H1 (cell line): ENCODE measurements around the gene PRC1. TPM values are rescaled to one million over a fixed set of nuclear protein-coding genes. Genes with fewer than 3 reads are reported as not detected.

Experiments used
- ASH2L ChIP-seq: fragments of 200-600, 300-600 bp; sonication (generic); IDR thresholded peaks from one replicate; pipeline ENCODE4 v1.7.1; 2017; ENCODE audit warnings: low read length
- CBX5 ChIP-seq: fragments of 300-800, 300-1000 bp; sonication (generic); IDR thresholded peaks from 2 replicates; pipeline ENCODE4 v1.7.1; 2016; ENCODE audit warnings: antibody characterized with exemption, low read length, low read depth
- CEBPB ChIP-seq: IDR thresholded peaks from 2 replicates; pipeline ENCODE4 v1.6.1; 2012; ENCODE audit warnings: low read depth, low read length
- CTBP2 ChIP-seq: IDR thresholded peaks from 2 replicates; pipeline ENCODE4 v1.7.0; 2011; ENCODE audit warnings: borderline replicate concordance, mild to moderate bottlenecking, moderate library complexity, mixed read lengths, low read length; ENCODE audit not compliant: insufficient read depth, insufficient read length
- EGR1 ChIP-seq: IDR thresholded peaks from 2 replicates; pipeline ENCODE4 v1.6.1; 2011; ENCODE audit warnings: low read depth, low read length, borderline replicate concordance
- GABPA ChIP-seq: IDR thresholded peaks from 2 replicates; pipeline ENCODE4 v1.6.1; 2011; ENCODE audit warnings: mild to moderate bottlenecking, low read length, moderate library complexity, borderline replicate concordance; ENCODE audit not compliant: insufficient read depth
- GTF2F1 ChIP-seq: IDR thresholded peaks from 2 replicates; pipeline ENCODE4 v1.6.1; 2012; ENCODE audit warnings: low read depth, low read length, improper control_type of control experiment, borderline replicate concordance
- HDAC2 ChIP-seq, 2 experiments: fragments of 300-600 bp in 1 of 2; sonication (generic) in 1 of 2; IDR thresholded peaks; 2 replicates each; pipeline ENCODE4 v1.6.1; 2011 to 2012; ENCODE audit warnings: low read depth in 2 of 2, low read length in 2 of 2, mild to moderate bottlenecking in 2 of 2, moderate library complexity in 2 of 2, borderline replicate concordance in 1 of 2, inconsistent platforms in 1 of 2
- KDM1A ChIP-seq: fragments of 200-600, 300-600 bp; sonication (generic); IDR thresholded peaks from 2 replicates; pipeline ENCODE4 v1.7.1; 2016; ENCODE audit warnings: mild to moderate bottlenecking, low read length, borderline replicate concordance
- KDM5A ChIP-seq: fragments of 200-600 bp; IDR thresholded peaks from 2 replicates; pipeline ENCODE4 v1.7.1; 2012; ENCODE audit warnings: mild to moderate bottlenecking, low read length, inconsistent platforms, mixed read lengths
- NRF1 ChIP-seq: IDR thresholded peaks from 2 replicates; pipeline ENCODE4 v1.6.1; 2011; ENCODE audit warnings: mild to moderate bottlenecking, low read depth, low read length, improper control_type of control experiment
- RAD21 ChIP-seq, 2 experiments: IDR thresholded peaks in 1 of 2; conservative IDR thresholded peaks in 1 of 2; 2 replicates each; pipeline ENCODE4 v1.6.1; 2011; ENCODE audit warnings: low read depth in 2 of 2, low read length in 2 of 2, improper control_type of control experiment in 1 of 2, inconsistent platforms in 1 of 2, mild to moderate bottlenecking in 1 of 2, moderate library complexity in 1 of 2
- RFX5 ChIP-seq: IDR thresholded peaks from 2 replicates; pipeline ENCODE4 v1.6.1; 2011; ENCODE audit warnings: low read depth, low read length, improper control_type of control experiment, borderline replicate concordance
- SIN3A ChIP-seq, 2 experiments: IDR thresholded peaks in 1 of 2; conservative IDR thresholded peaks in 1 of 2; 2 replicates each; pipeline ENCODE4 v1.6.1; 2011 to 2012; ENCODE audit warnings: low read length in 2 of 2, improper control_type of control experiment in 1 of 2, low read depth in 1 of 2, mild to moderate bottlenecking in 1 of 2
- SIX5 ChIP-seq: IDR thresholded peaks from 2 replicates; pipeline ENCODE4 v1.6.1; 2011; ENCODE audit warnings: mild to moderate bottlenecking, low read depth, low read length
- SP2 ChIP-seq: IDR thresholded peaks from 2 replicates; pipeline ENCODE4 v1.6.1; 2012; ENCODE audit warnings: mild to moderate bottlenecking, low read length, inconsistent platforms
- SP4 ChIP-seq: IDR thresholded peaks from 2 replicates; pipeline ENCODE4 v1.6.1; 2012; ENCODE audit warnings: low read length, inconsistent platforms
- TCF12 ChIP-seq: IDR thresholded peaks from 2 replicates; pipeline ENCODE4 v1.6.1; 2011; ENCODE audit warnings: low read depth, mild to moderate bottlenecking, low read length
- YY1 ChIP-seq: IDR thresholded peaks from 2 replicates; pipeline ENCODE4 v1.6.1; 2011; ENCODE audit warnings: low read depth, mild to moderate bottlenecking, low read length
- polyA plus RNA-seq, 7 experiments: library from polyadenylated mRNA; depleted of rRNA in 3 of 7; stranded (reverse) in 5 of 7; unstranded in 2 of 7; fragments of >200 nt in 5 of 7; fragments of 200-250 nt in 2 of 7; gene quantifications; 1 replicate in 5 of 7; 2 replicates in 1 of 7; 4 replicates in 1 of 7; pipeline versions ENCODE4 v1.2.1 to v1.2.3, GENCODE V29; 2011 to 2013; ENCODE audit warnings: missing spikeins in 2 of 7, mixed read lengths in 2 of 7
- total RNA-seq: library from RNA; stranded (reverse); fragmentation: NEBNext Ultra II Directional; extraction: Animal tissue kit (Norgen Biotek cat#: 25700); gene quantifications from 2 replicates; pipeline ENCODE4 v1.2.1, GENCODE V29; 2021
- TF ChIP-seq, protein P1 (sequence below): IDR thresholded peaks from 2 replicates; pipeline ENCODE4 v1.6.1; 2012; ENCODE audit warnings: inconsistent platforms

Gene PRC1
- total and polyA plus RNA-seq, 2 of the 8 experiments (the other 6 are each of a cell fraction or from before 2014, with no cell fraction given): 90.7 to 181 TPM

DNA sequence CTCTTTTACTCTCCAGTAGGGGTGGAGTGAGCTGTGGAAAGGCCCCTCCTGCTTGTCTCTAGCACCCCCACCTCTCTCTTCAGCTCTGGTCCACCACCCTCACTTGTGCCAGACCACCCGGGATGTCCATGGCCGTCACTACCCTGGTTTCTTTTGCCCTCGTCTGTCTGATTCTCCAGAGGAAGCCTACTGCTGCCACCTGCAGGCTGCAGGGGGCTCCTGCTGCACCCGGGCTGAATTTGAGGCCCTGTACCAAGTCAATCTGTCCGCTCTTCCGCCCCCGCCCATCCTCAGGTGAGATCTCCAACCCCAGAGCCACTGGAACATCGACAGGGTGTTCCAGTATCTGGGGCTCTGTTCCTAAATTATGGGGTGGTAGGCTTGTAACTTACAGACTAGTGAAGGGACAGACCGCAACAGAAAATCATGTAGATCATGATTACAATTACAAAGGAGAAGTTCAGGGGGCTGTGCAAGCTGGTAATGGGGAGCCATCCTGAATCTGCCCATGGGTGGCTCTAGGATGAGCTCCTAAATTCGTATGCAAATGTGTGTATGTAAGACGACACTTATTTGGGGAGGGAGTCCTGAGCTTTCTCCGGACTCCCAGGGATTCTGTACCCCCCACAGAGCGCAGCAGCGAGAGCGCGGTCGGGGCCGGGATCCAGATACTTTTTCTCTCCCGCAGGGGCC lies 59.9 kb downstream of the PRC1 start (continued):
- TF ChIP-seq CTBP2: no peak
- TF ChIP-seq NRF1: no peak
- no peak for TF ChIP-seq SIX5
- TF ChIP-seq, protein P1, sequence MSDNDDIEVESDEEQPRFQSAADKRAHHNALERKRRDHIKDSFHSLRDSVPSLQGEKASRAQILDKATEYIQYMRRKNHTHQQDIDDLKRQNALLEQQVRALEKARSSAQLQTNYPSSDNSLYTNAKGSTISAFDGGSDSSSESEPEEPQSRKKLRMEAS: no peak; the same call in 1 of the 2 replicates
- no peak for TF ChIP-seq GABPA
- TF ChIP-seq TCF12: no peak
- TF ChIP-seq SIN3A (conservative IDR thresholded peaks at IDR 0.05 in 1 of 2, IDR thresholded peaks at IDR 0.05 in 1 of 2; ENCODE audit: low read depth in 1 of 2, low read length in 2 of 2): no peak; a peak in 1 of 4 replicates
- no peak for TF ChIP-seq KDM1A
- TF ChIP-seq EGR1: peak; percentile 88; the same call in 1 of the 2 replicates
- TF ChIP-seq RFX5: no peak
- TF ChIP-seq CEBPB: no peak
- TF ChIP-seq SP2: no peak
- peak; percentile 72 to 80 for TF ChIP-seq RAD21 (IDR thresholded peaks at IDR 0.05 in 1 of 2, conservative IDR thresholded peaks at IDR 0.05 in 1 of 2; ENCODE audit: low read depth in 2 of 2, low read length in 2 of 2)
- TF ChIP-seq KDM5A: 0 out of 2 replicates have a peak, but pooled peaks have one; percentile 32
- TF ChIP-seq GTF2F1: no peak
- TF ChIP-seq SP4: no peak
- TF ChIP-seq CBX5: no peak
- no peak for TF ChIP-seq HDAC2 (IDR thresholded peaks at IDR 0.05; ENCODE audit: borderline replicate concordance in 1 of 2, low read depth in 2 of 2, low read length in 2 of 2)
- peak; percentile 72 for TF ChIP-seq YY1
- TF ChIP-seq ASH2L: no peak
